Mesodermal cell (in vitro differentiated cells): ENCODE data around the gene PTGDR.

Experiments
- H3K27ac ChIP-seq: 2 replicates; pipeline ENCODE4 v1.7.0; 2013; ENCODE audit warnings: mild to moderate bottlenecking, low read depth, low read length, moderate library complexity; ENCODE audit not compliant: severe bottlenecking
- H3K36me3 ChIP-seq: 2 replicates; pipeline ENCODE4 v1.7.1; 2013; ENCODE audit warnings: mild to moderate bottlenecking, low read length, moderate library complexity; ENCODE audit not compliant: control insufficient read depth, insufficient read depth
- H3K4me1 ChIP-seq: one replicate; pipeline ENCODE4 v1.7.1; 2013; ENCODE audit warnings: mild to moderate bottlenecking, low read length; ENCODE audit not compliant: insufficient read depth, control insufficient read depth, poor library complexity, severe bottlenecking
- H3K4me3 ChIP-seq: 2 replicates; pipeline ENCODE4 v1.7.0; 2013; ENCODE audit warnings: low read length, control low read depth, mild to moderate bottlenecking; ENCODE audit not compliant: insufficient read depth, poor library complexity, severe bottlenecking; ENCODE audit errors: extremely low read depth
- H3K9me3 ChIP-seq: 2 replicates; pipeline ENCODE4 v1.7.1; 2013; ENCODE audit warnings: mild to moderate bottlenecking, low read length, moderate library complexity; ENCODE audit not compliant: control insufficient read depth
- WGBS, 2 experiments: methylation state at CpG; one replicate each; pipeline ENCODE4 v1.1.5; 2013; ENCODE audit warnings: missing lambda C conversion rate in 2 of 2; ENCODE audit not compliant: insufficient coverage in 2 of 2; 5-methylcytosine and 5-hydroxymethylcytosine counted together

Gene PTGDR

GRCh38 chr14:52307905-52308304 lies 40.4 kb downstream of the PTGDR start:
- Histone ChIP-seq H3K4me1 (no peaks in the 10 kb centered on the region), H3K27ac (no peak overlapping the region), H3K4me3 (no peak overlapping the region), H3K36me3 (no peaks in the 10 kb centered on the region), H3K9me3 (no peaks in the 10 kb centered on the region)
- whole genome bisulfite sequencing, 2 experiments = 100% methylated on average over 1 of the region's 2 CpGs

- Histone ChIP-seq H3K27ac (no peak overlapping the region), H3K4me1 (peaks cover 6% of the 10 kb centered on the region), H3K36me3 (no peaks in the 10 kb centered on the region), H3K9me3 (no peaks in the 10 kb centered on the region), H3K4me3 (no peak overlapping the region)
- WGBS, 2 experiments = 100% methylated on average over 1 of the region's 3 CpGs; no CpG with 5 or more reads in 1 of the 2 experiments
Observed at GRCh38 chr14:52310541-52310940, 43.0 kb downstream of the PTGDR start.

GRCh38 chr14:52312931-52313355 lies 45.4 kb downstream of the PTGDR start:
- H3K4me3 ChIP-seq = no peak overlapping the region
- H3K9me3 ChIP-seq = no peaks in the 10 kb centered on the region
- WGBS, 2 experiments = 91% methylated on average over 3 of the region's 5 CpGs; no CpG with 5 or more reads in 1 of the 2 experiments
- H3K36me3 ChIP-seq = no peaks in the 10 kb centered on the region
- no peak overlapping the region for H3K27ac ChIP-seq
- peaks cover 6% of the 10 kb centered on the region for H3K4me1 ChIP-seq

DNA sequence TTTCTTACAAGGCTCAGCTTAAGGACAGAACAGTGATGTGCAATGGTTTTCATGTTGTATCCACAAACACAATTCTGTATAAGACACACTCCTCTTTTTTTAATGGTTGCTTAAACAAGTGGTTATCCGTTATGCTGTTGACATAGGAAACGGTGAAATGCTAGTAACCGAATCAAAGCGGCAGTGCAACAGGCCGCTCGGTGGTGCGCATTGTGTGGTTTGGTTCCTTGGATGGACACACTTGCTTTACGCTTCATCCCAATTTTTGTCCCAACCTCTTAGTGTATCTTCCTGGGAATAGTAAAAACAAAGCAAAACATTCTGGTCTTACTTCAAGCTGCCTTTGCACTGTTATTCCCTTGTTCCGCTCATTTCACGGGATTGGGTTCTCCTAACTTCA lies 46.0 kb downstream of the PTGDR start:
- Histone ChIP-seq H3K36me3 (no peaks in the 10 kb centered on the region), H3K9me3 (no peaks in the 10 kb centered on the region), H3K4me3 (peak overlapping the region; percentile 42), H3K4me1 (peaks cover 6% of the 10 kb centered on the region), H3K27ac (no peak overlapping the region)
- 71 to 76% methylated on average over 9 to 10 of the region's 10 CpGs for whole genome bisulfite sequencing, 2 experiments

DNA sequence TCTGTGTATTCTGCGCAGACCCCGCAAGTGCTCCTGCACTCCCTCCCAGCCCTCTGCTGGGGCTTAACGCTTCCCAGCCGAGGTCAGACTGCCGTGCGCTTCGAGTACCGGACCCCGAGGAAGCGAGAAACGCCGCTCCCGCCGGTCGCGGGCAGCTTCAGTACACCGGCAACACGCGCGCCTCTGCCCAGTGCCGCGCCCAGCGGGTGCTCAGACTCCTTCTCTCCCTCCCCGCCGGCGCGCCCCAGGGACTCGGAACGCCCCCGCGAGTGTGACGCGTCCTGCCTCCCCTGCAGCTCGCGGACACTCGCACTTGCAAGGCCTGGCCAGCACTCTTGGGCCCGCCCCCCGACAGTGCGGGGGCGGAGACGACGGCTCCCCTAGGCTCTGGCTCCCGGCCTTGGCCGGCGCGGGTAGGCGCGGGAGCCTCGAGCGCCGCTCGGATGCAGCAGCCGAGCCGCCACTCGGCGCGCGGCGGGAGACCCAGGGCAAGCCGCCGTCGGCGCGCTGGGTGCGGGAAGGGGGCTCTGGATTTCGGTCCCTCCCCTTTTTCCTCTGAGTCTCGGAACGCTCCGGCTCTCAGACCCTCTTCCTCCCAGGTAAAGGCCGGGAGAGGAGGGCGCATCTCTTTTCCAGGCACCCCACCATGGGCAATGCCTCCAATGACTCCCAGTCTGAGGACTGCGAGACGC lies 46.6 kb downstream of the PTGDR start, which contains the start of gene PTGER2:
Gene PTGER2 (plus strand): TSS at position 410 of the 692 bp plus-strand sequence. CDS start 237 bp downstream, at position 647.
- Histone ChIP-seq H3K9me3 (no peaks in the 10 kb centered on the region), H3K4me3 (peak within 1 kb of the TSS; percentile 42), H3K27ac (no peak within 1 kb of the TSS), H3K4me1 (peaks cover 6% of the 10 kb centered on the region), H3K36me3 (no peaks in the 10 kb centered on the region)
- WGBS, 2 experiments = 0 to 2% methylated on average over 43 to 54 of the region's 73 CpGs

GRCh38 chr14:52314595-52315354 lies 47.3 kb downstream of the PTGDR start:
- H3K4me1 ChIP-seq = peaks cover 6% of the 10 kb centered on the region
- H3K36me3 ChIP-seq = no peaks in the 10 kb centered on the region
- H3K9me3 ChIP-seq = no peaks in the 10 kb centered on the region
- no peak overlapping the region for H3K27ac ChIP-seq
- peak overlapping the region; percentile 42 for H3K4me3 ChIP-seq
- 1 to 2% methylated on average over 57 to 62 of the region's 63 CpGs for WGBS, 2 experiments

DNA sequence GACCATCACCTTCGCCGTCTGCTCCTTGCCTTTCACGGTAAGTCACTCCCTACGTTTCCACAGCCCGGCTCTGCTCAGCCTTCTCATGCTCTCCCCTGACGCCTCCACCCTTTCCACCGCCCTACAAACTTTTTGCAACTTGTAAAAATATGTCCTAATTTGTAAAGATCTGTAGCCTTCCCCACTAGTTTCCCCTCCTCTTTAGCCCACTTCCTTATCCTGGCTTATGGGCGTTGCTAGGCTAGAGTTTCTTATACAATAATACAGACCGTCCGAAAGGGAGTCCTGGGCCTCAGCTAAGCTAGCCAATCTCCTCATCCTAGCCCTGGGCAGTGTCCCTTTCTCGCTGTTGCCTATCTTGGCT lies 47.8 kb downstream of the PTGDR start:
- peaks cover 6% of the 10 kb centered on the region for H3K4me1 ChIP-seq
- H3K36me3 ChIP-seq = no peaks in the 10 kb centered on the region
- no peak overlapping the region for H3K4me3 ChIP-seq
- H3K9me3 ChIP-seq = no peaks in the 10 kb centered on the region
- 41 to 49% methylated on average over 6 to 11 of the region's 11 CpGs for WGBS, 2 experiments
- no peak overlapping the region for H3K27ac ChIP-seq

- Histone ChIP-seq H3K4me3 (no peak overlapping the region), H3K27ac (no peak overlapping the region), H3K9me3 (peaks cover 9% of the 10 kb centered on the region), H3K36me3 (no peaks in the 10 kb centered on the region), H3K4me1 (peaks cover 6% of the 10 kb centered on the region)
- WGBS, 2 experiments = no CpG with 5 or more reads among the region's 2 CpGs
Observed at GRCh38 chr14:52318062-52318461, 50.6 kb downstream of the PTGDR start.

GRCh38 chr14:52318826-52319645 lies 51.5 kb downstream of the PTGDR start:
- no peak overlapping the region for H3K4me3 ChIP-seq
- WGBS, 2 experiments = 83 to 100% methylated on average over 1 to 4 of the region's 5 CpGs
- no peak overlapping the region for H3K27ac ChIP-seq
- peaks cover 9% of the 10 kb centered on the region for H3K9me3 ChIP-seq
- peaks cover under 1% of the 10 kb centered on the region for H3K4me1 ChIP-seq
- H3K36me3 ChIP-seq = no peaks in the 10 kb centered on the region

DNA sequence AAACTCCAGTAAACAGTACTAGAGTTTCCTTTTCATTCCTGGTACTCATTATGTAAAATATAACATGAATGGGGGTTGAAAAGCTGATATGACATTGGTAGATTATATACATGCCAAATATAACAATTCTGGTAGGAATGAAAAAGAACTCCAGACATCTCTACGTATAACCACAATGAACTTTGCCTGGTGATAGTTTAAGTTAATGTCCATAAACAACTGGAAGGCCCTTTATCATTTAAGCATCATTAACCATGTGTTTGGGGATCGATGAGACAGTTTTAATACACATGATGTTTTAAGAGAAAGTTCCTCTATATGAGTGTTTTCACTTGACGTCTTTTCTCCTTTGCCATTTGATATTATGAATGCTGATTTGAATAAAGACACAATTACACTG lies 52.4 kb downstream of the PTGDR start:
- no peak overlapping the region for H3K27ac ChIP-seq
- no peak overlapping the region for H3K4me3 ChIP-seq
- H3K4me1 ChIP-seq = no peaks in the 10 kb centered on the region
- no peaks in the 10 kb centered on the region for H3K36me3 ChIP-seq
- WGBS, 2 experiments = no CpG with 5 or more reads among the region's 3 CpGs
- H3K9me3 ChIP-seq = peaks cover 9% of the 10 kb centered on the region
